Skeletal muscle satellite cell (primary cell): ENCODE data around the gene PIP5K1B.
"Not testable (repeated sequence)": the region's sequence is repeated elsewhere in the genome, so short reads cannot be mapped to it uniquely, and the experiment has no call there.

Source experiments
- H3K27me3 ChIP-seq: 2 replicates; pipeline ENCODE4 v1.7.0; 2013; ENCODE audit warnings: low read length; ENCODE audit not compliant: control insufficient read depth, insufficient read depth
- H3K36me3 ChIP-seq: 2 replicates; pipeline ENCODE4 v1.7.0; 2013; ENCODE audit warnings: mild to moderate bottlenecking, control low read depth, low read length; ENCODE audit not compliant: insufficient read depth
- H3K4me1 ChIP-seq: 2 replicates; pipeline ENCODE4 v1.7.0; 2013; ENCODE audit warnings: low read length; ENCODE audit not compliant: control insufficient read depth, insufficient read depth
- H3K4me2 ChIP-seq: 2 replicates; pipeline ENCODE4 v1.7.0; 2013; ENCODE audit warnings: mild to moderate bottlenecking, low read length
- H3K4me3 ChIP-seq: 2 replicates; pipeline ENCODE4 v1.7.0; 2013; ENCODE audit warnings: low read length
- H3K9ac ChIP-seq: 2 replicates; pipeline ENCODE4 v1.7.0; 2013; ENCODE audit warnings: mild to moderate bottlenecking, low read depth, low read length, moderate library complexity
- H3K9me3 ChIP-seq: replicated peaks from 2 replicates; pipeline ENCODE4 v1.7.0; 2013; ENCODE audit warnings: mild to moderate bottlenecking, control low read depth, low read length
- small RNA-seq: library from RNA; depleted of rRNA; stranded (forward); fragments of <200 nt; gene quantifications from one replicate; pipeline ENCODE3, GENCODE V24; 2012

The PIP5K1B gene

GRCh38 chr9:69047371-69047770 is 342.3 kb downstream of the PIP5K1B start:
- H3K9ac ChIP-seq, result no peak overlapping the region

GRCh38 chr9:69049094-69049493 is 344.1 kb downstream of the PIP5K1B start:
- H3K27me3 ChIP-seq, result no peaks in the 10 kb centered on the region
- peaks cover 7% of the 10 kb centered on the region for H3K4me1 ChIP-seq
- no peak overlapping the region for H3K9ac ChIP-seq
- peaks cover 17% of the 10 kb centered on the region for H3K36me3 ChIP-seq
- no peak overlapping the region for H3K4me3 ChIP-seq
- H3K9me3 ChIP-seq, result no peaks in the 10 kb centered on the region
- H3K4me2 ChIP-seq, result no peak overlapping the region

More at GRCh38 chr9:69047371-69047770, 342.3 kb downstream of the PIP5K1B start:
- H3K4me2 ChIP-seq, result no peak overlapping the region
- H3K27me3 ChIP-seq, result no peaks in the 10 kb centered on the region
- H3K36me3 ChIP-seq, result peaks cover 17% of the 10 kb centered on the region
- no peak overlapping the region for H3K4me3 ChIP-seq
- H3K9me3 ChIP-seq, result no peaks in the 10 kb centered on the region
- peaks cover 7% of the 10 kb centered on the region for H3K4me1 ChIP-seq

- not testable (repeated sequence) for H3K4me3 ChIP-seq, H3K9me3 ChIP-seq, H3K4me2 ChIP-seq, H3K4me1 ChIP-seq, H3K9ac ChIP-seq, H3K27me3 ChIP-seq
- peaks cover 17% of the 10 kb centered on the region for H3K36me3 ChIP-seq
Observed at GRCh38 chr9:69050936-69051335, 345.9 kb downstream of the PIP5K1B start.

GRCh38 chr9:69054989-69055388 is 349.9 kb downstream of the PIP5K1B start:
- H3K36me3 ChIP-seq, result peaks cover 14% of the 10 kb centered on the region
- H3K27me3 ChIP-seq, result no peaks in the 10 kb centered on the region
- no peak overlapping the region for H3K4me3 ChIP-seq
- no peaks in the 10 kb centered on the region for H3K9me3 ChIP-seq
- H3K9ac ChIP-seq, result no peak overlapping the region
- H3K4me1 ChIP-seq, result no peaks in the 10 kb centered on the region
- H3K4me2 ChIP-seq, result no peak overlapping the region

- Histone ChIP-seq H3K4me3 (no peak overlapping the region), H3K36me3 (peaks cover 16% of the 10 kb centered on the region), H3K9me3 (no peaks in the 10 kb centered on the region), H3K9ac (no peak overlapping the region), H3K4me1 (no peaks in the 10 kb centered on the region), H3K27me3 (no peaks in the 10 kb centered on the region), H3K4me2 (no peak overlapping the region)
Observed at GRCh38 chr9:69056191-69056815, 351.3 kb downstream of the PIP5K1B start.

- Histone ChIP-seq H3K36me3 (peaks cover 16% of the 10 kb centered on the region), H3K27me3 (no peaks in the 10 kb centered on the region), H3K9ac (no peak overlapping the region), H3K4me2 (no peak overlapping the region), H3K4me1 (no peaks in the 10 kb centered on the region), H3K9me3 (no peaks in the 10 kb centered on the region), H3K4me3 (no peak overlapping the region)
Observed at GRCh38 chr9:69058101-69058500, 353.1 kb downstream of the PIP5K1B start.

Small RNA genes within 50 kb of the gene (small RNA-seq; reads per million reads assigned to genes)
- gene RNU6-820P, result 0.21 reads per million
